HTR-8/SVneo (cell line): Measurements from ENCODE around the gene PRRC2B.
"Not testable (repeated sequence)": the region's sequence is repeated elsewhere in the genome, so short reads cannot be mapped to it uniquely, and the experiment has no call there.

Source experiments
- DNase-seq: peaks from one replicate; pipeline ENCODE4 v3.0.0; 2011; ENCODE audit warnings: low spot score, mixed read lengths; ENCODE audit not compliant: insufficient read length
- FAIRE-seq: peaks from 2 replicates; lab custom pipeline; 2011; peaks lifted over from hg19 to GRCh38; lab: Jason Lieb, UNC

PRRC2B gene

GRCh38 chr9:131429121-131430012 lies 35.5 kb downstream of the PRRC2B start:
- FAIRE-seq (no peak), DNase-seq (no peak)

- DNase-seq (no peak), FAIRE-seq (no peak)
Observed at GRCh38 chr9:131432050-131432449, 38.2 kb downstream of the PRRC2B start.

GRCh38 chr9:131432597-131433301 lies 38.9 kb downstream of the PRRC2B start:
- DNase-seq, result peak; percentile 14
- no peak for FAIRE-seq

GRCh38 chr9:131433302-131433854 lies 39.5 kb downstream of the PRRC2B start:
- FAIRE-seq (no peak), DNase-seq (no peak)

GRCh38 chr9:131434673-131435072 lies 40.8 kb downstream of the PRRC2B start:
- FAIRE-seq (no peak), DNase-seq (no peak)

GRCh38 chr9:131436376-131436775 lies 42.5 kb downstream of the PRRC2B start:
- FAIRE-seq (no peak), DNase-seq (no peak)

GRCh38 chr9:131436865-131437271 lies 43.0 kb downstream of the PRRC2B start:
- no peak for DNase-seq
- no peak for FAIRE-seq

- no peak for DNase-seq
- FAIRE-seq, result no peak
Observed at GRCh38 chr9:131438190-131438589, 44.3 kb downstream of the PRRC2B start.

- no peak for FAIRE-seq
- no peak for DNase-seq
Observed at GRCh38 chr9:131439224-131439623, 45.3 kb downstream of the PRRC2B start.

- FAIRE-seq (no peak), DNase-seq (no peak)
Observed at GRCh38 chr9:131441441-131441840, 47.6 kb downstream of the PRRC2B start.

- FAIRE-seq (no peak), DNase-seq (no peak)
Observed at GRCh38 chr9:131442351-131442750, 48.5 kb downstream of the PRRC2B start.

- FAIRE-seq, result no peak
- no peak for DNase-seq
Observed at GRCh38 chr9:131443648-131444047, 49.8 kb downstream of the PRRC2B start.

- FAIRE-seq (no peak), DNase-seq (no peak)
Observed at GRCh38 chr9:131446276-131446675, 52.4 kb downstream of the PRRC2B start.

GRCh38 chr9:131447148-131447547 lies 53.3 kb downstream of the PRRC2B start:
- DNase-seq (no peak), FAIRE-seq (no peak)

GRCh38 chr9:131447600-131447999 lies 53.7 kb downstream of the PRRC2B start:
- DNase-seq (no peak), FAIRE-seq (no peak)

GRCh38 chr9:131448818-131449217 lies 54.9 kb downstream of the PRRC2B start:
- FAIRE-seq (no peak), DNase-seq (no peak)

- FAIRE-seq (no peak), DNase-seq (no peak)
Observed at GRCh38 chr9:131449276-131449675, 55.4 kb downstream of the PRRC2B start.

GRCh38 chr9:131454028-131454427 lies 60.1 kb downstream of the PRRC2B start:
- DNase-seq (no peak), FAIRE-seq (no peak)

- DNase-seq, FAIRE-seq: not testable (repeated sequence)
Observed at GRCh38 chr9:131455655-131456054, 61.8 kb downstream of the PRRC2B start.

GRCh38 chr9:131457746-131458145 lies 63.9 kb downstream of the PRRC2B start:
- DNase-seq (no peak), FAIRE-seq (no peak)

- no peak for FAIRE-seq
- no peak for DNase-seq
Observed at GRCh38 chr9:131459056-131459455, 65.2 kb downstream of the PRRC2B start.
